PC-9 (cell line): ENCODE measurements around the gene TUFT1. TPM values are rescaled to one million over a fixed set of nuclear protein-coding genes. Genes with fewer than 3 reads are reported as not detected.
A peak's percentile ranks its signal among the peaks of the same experiment; 100 is the strongest.

ENCODE experiments used
- BruUV-seq: library from RNA; stranded (reverse); fragments of 400-500 nt; replicated peaks from 2 replicates; lab custom pipeline; 2021; lab: Mats Ljungman, UMichigan
- CTCF ChIA-PET: fragments of 300-600 bp; sonication (Branson Sonifier 250); formaldehyde crosslinking; loops from one replicate; lab custom pipeline; 2022; ENCODE audit warnings: antibody characterized with exemption; lab: Charles Lee
- POLR2A ChIA-PET: fragments of 300-600 bp; sonication (Branson Sonifier 250); formaldehyde crosslinking; loops from one replicate; lab custom pipeline; 2022; ENCODE audit warnings: antibody characterized with exemption; ENCODE audit not compliant: unreplicated experiment; lab: Charles Lee
- DNase-seq, 2 experiments: peaks; one replicate each; pipeline versions ENCODE4 v3.0.0 to v3.0.0-alpha.2; 2015 to 2022; ENCODE audit warnings: mixed read lengths in 1 of 2
- H2AFZ ChIP-seq: fragments of 200-600 bp; sonication (generic); 2 replicates; pipeline ENCODE4 v1.8.1; 2017; ENCODE audit warnings: antibody characterized with exemption
- H3F3A ChIP-seq: fragments of 200-600 bp; sonication (generic); 2 replicates; pipeline ENCODE4 v1.8.1; 2017; ENCODE audit warnings: antibody characterized with exemption, mild to moderate bottlenecking, low read depth; ENCODE audit not compliant: insufficient read depth
- H3K27ac ChIP-seq: fragments of 200-600 bp; sonication (generic); 2 replicates; pipeline ENCODE4 v1.6.1; 2016; ENCODE audit warnings: mixed run types
- H3K27me3 ChIP-seq: fragments of 200-600 bp; sonication (generic); 2 replicates; pipeline ENCODE4 v1.6.1; 2016; ENCODE audit warnings: low read depth, mixed run types; ENCODE audit not compliant: insufficient read depth
- H3K36me3 ChIP-seq: fragments of 200-600 bp; sonication (generic); 2 replicates; pipeline ENCODE4 v1.6.1; 2016; ENCODE audit warnings: low read depth, mixed run types
- H3K4me1 ChIP-seq: fragments of 200-600 bp; sonication (generic); replicated peaks from 2 replicates; pipeline ENCODE4 v1.6.1; 2016; ENCODE audit warnings: mixed run types; ENCODE audit not compliant: insufficient read depth
- H3K4me2 ChIP-seq: fragments of 200-600 bp; sonication (generic); 2 replicates; pipeline ENCODE4 v1.6.1; 2017; ENCODE audit warnings: mixed run types
- H3K4me3 ChIP-seq: fragments of 200-600 bp; sonication (generic); 2 replicates; pipeline ENCODE4 v1.6.1; 2016; ENCODE audit warnings: mixed run types
- H3K79me2 ChIP-seq: fragments of 200-600 bp; sonication (generic); 2 replicates; pipeline ENCODE4 v1.6.1; 2017; ENCODE audit warnings: low read depth, mixed run types
- H3K9me2 ChIP-seq: fragments of 200-600 bp; sonication (generic); 2 replicates; pipeline ENCODE4 v1.8.1; 2017; ENCODE audit warnings: mild to moderate bottlenecking; ENCODE audit not compliant: insufficient read depth
- H3K9me3 ChIP-seq: fragments of 200-600 bp; sonication (generic); 2 replicates; pipeline ENCODE4 v1.8.1; 2016; ENCODE audit warnings: low read depth; ENCODE audit not compliant: insufficient read depth
- H4K20me1 ChIP-seq: fragments of 200-600 bp; sonication (generic); 2 replicates; pipeline ENCODE4 v1.8.1; 2017; ENCODE audit not compliant: insufficient read depth
- EZH2 ChIP-seq: fragments of 200-600 bp; sonication (generic); IDR thresholded peaks from 2 replicates; pipeline ENCODE4 v1.8.0; 2017; ENCODE audit warnings: antibody characterized with exemption, low read depth
- intact Hi-C: fragments of 100-400 bp; cut with micrococcal nuclease; formaldehyde crosslinking; loops from one replicate; pipeline ENCODE4 v1.10.0; 2022; ENCODE audit not compliant: unreplicated experiment
- total RNA-seq: library from RNA; stranded (reverse); gene quantifications from 2 replicates; pipeline ENCODE4 v1.2.3, GENCODE V29; 2021
- TF ChIP-seq, protein P1 (sequence below): fragments of 200-600 bp; sonication (generic); conservative IDR thresholded peaks from 2 replicates; pipeline ENCODE4 v1.6.1; 2017; ENCODE audit warnings: mixed run types, antibody characterized with exemption, mild to moderate bottlenecking, moderate library complexity

TUFT1 gene
- total RNA-seq, 1 experiment from 2014 or later, result 35.3 TPM

DNA sequence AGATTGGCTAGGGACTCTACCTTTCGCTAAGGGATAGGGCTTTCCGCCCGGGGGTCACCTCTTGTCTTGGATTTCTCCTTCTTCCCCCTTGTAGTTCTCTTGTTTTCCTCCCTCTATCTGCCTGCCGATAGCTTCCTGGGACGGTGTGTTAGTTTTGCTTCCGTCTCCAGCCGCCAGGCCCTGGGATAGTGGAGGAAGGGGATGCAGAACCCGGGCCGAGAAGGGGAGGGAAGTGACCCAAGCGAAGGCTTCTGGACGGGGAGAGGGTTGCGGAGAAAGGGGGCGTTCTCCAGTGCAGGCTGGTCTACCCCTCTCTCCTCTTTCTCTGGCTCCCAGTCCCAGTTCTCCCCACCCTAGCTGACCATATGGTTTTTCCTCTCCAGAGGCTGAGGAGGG, 871 bp downstream of the TUFT1 start:
- Histone ChIP-seq H3K27ac (peak overlapping the region; percentile 95), H3K9me2 (no peaks in the 10 kb centered on the region), H3K79me2 (peaks cover 66% of the 10 kb centered on the region), H3K9me3 (no peaks in the 10 kb centered on the region), H3K27me3 (no peaks in the 10 kb centered on the region), H2AFZ (no peak overlapping the region), H3K4me2 (peak overlapping the region; percentile 73), H4K20me1 (peaks cover 29% of the 10 kb centered on the region), H3K4me3 (peak overlapping the region; percentile 92), H3K36me3 (peaks cover 25% of the 10 kb centered on the region), H3F3A (peaks cover 52% of the 10 kb centered on the region), H3K4me1 (peaks cover 67% of the 10 kb centered on the region)
- peak in 1 of 2 experiments; percentile 22 for DNase-seq
- TF ChIP-seq, protein P1, sequence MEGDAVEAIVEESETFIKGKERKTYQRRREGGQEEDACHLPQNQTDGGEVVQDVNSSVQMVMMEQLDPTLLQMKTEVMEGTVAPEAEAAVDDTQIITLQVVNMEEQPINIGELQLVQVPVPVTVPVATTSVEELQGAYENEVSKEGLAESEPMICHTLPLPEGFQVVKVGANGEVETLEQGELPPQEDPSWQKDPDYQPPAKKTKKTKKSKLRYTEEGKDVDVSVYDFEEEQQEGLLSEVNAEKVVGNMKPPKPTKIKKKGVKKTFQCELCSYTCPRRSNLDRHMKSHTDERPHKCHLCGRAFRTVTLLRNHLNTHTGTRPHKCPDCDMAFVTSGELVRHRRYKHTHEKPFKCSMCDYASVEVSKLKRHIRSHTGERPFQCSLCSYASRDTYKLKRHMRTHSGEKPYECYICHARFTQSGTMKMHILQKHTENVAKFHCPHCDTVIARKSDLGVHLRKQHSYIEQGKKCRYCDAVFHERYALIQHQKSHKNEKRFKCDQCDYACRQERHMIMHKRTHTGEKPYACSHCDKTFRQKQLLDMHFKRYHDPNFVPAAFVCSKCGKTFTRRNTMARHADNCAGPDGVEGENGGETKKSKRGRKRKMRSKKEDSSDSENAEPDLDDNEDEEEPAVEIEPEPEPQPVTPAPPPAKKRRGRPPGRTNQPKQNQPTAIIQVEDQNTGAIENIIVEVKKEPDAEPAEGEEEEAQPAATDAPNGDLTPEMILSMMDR, result no peak
- no peak for TF ChIP-seq EZH2
- intact Hi-C loops, result loop anchor here (1.0 to 10.0 kb wide), 3 partner anchors 82 to 346 kb away; partner anchors contain the start of genes PIP5K1A, POGZ and VPS72
- BruUV-seq, result no TSS peak
- ChIA-PET POLR2A (interaction anchor here (0.6 to 0.8 kb wide), 9 partner anchors 12 to 621 kb away, joined by 3 to 8 read pairs (median 5); no protein-coding TSS in a partner anchor), CTCF (no interaction called here)

DNA sequence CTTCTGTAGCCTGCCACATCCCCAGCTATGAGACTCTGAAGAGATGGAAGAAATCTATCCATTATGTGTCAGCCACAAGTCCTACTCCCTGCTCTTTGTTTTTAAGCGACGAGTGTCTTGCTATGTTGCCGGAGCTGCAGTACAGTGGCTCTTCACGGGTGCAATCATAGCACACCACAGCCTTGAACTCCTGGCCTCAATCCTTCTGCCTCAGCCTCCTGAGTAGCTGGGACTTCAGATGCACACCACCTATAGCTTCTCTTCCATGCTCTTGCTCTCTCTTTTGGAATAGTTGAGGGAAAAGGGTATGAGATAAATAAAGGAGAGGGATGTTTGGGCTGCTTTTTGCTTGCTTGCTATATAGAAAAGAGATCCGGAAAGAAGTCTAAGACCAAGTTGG, 1.6 kb downstream of the TUFT1 start:
- H3K9me3 ChIP-seq, result no peaks in the 10 kb centered on the region
- peaks cover 67% of the 10 kb centered on the region for H3K4me1 ChIP-seq
- peak overlapping the region; percentile 92 for H3K4me3 ChIP-seq
- intact Hi-C loops, result loop anchor here (2.0 to 10.0 kb wide), 2 partner anchors 295 to 347 kb away; partner anchors contain the start of genes PIP5K1A and VPS72
- no peaks in the 10 kb centered on the region for H3K27me3 ChIP-seq
- no peaks in the 10 kb centered on the region for H3K9me2 ChIP-seq
- H3K27ac ChIP-seq, result peak overlapping the region; percentile 95
- POLR2A ChIA-PET, result interaction anchor here (0.5 to 0.7 kb wide), 3 partner anchors 44 to 1096 kb away, joined by 4 to 5 read pairs (median 4); no protein-coding TSS in a partner anchor
- peak overlapping the region; percentile 73 for H3K4me2 ChIP-seq
- peaks cover 53% of the 10 kb centered on the region for H3F3A ChIP-seq
- CTCF ChIA-PET, result interaction anchor here (0.6 to 0.7 kb wide), 2 partner anchors 19 to 205 kb away, joined by 7 to 9 read pairs; no protein-coding TSS in a partner anchor
- BruUV-seq, result no TSS peak
- TF ChIP-seq, protein P1, result no peak
- TF ChIP-seq EZH2, result no peak
- H4K20me1 ChIP-seq, result peaks cover 29% of the 10 kb centered on the region
- no peak for DNase-seq
- peaks cover 27% of the 10 kb centered on the region for H3K36me3 ChIP-seq
- H3K79me2 ChIP-seq, result peaks cover 74% of the 10 kb centered on the region
- no peak overlapping the region for H2AFZ ChIP-seq

DNA sequence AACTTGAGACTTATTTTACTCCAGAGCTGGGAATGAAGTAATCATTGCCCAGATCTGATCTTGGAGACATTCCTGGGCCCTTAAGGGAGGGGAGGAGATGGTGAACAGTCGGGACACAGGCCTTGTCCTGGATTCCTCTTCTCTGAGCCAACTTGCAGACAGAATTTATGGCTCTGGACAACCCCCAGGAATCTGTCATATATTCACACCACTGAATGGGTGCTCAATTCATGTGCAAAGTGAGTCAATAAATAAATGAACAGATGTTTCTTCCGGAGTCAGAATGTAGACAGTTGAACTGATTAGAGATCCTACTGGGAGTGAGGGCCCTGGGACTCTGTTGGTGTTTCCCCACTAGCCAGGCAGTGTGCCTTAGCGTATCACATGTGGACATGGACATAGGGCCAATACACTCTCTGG, 2.6 kb downstream of the TUFT1 start:
- Histone ChIP-seq H3K27ac (peak overlapping the region; percentile 95; the same call in 1 of the 2 replicates), H3K9me3 (no peaks in the 10 kb centered on the region), H3K4me2 (peak overlapping the region; percentile 73), H3K27me3 (no peaks in the 10 kb centered on the region), H3K4me1 (peaks cover 65% of the 10 kb centered on the region), H3F3A (peaks cover 52% of the 10 kb centered on the region), H3K4me3 (peak overlapping the region; percentile 92), H3K79me2 (peaks cover 72% of the 10 kb centered on the region), H3K36me3 (peaks cover 22% of the 10 kb centered on the region), H4K20me1 (peaks cover 29% of the 10 kb centered on the region), H3K9me2 (no peaks in the 10 kb centered on the region), H2AFZ (no peak overlapping the region)
- no peak for TF ChIP-seq EZH2
- TF ChIP-seq, protein P1, result no peak
- POLR2A ChIA-PET, result interaction anchor here (0.5 to 0.6 kb wide), 2 partner anchors 342 to 1280 kb away, joined by 4 to 6 read pairs; no protein-coding TSS in a partner anchor
- intact Hi-C loops, result loop anchor here (10.0 kb wide), 1 partner anchor 348 kb away; the partner anchor contains the start of genes PIP5K1A and VPS72
- peak; percentile 30 to 52 for DNase-seq
- CTCF ChIA-PET, result no interaction called here
- BruUV-seq, result no TSS peak
